IMR-90 (cell line): ENCODE data around the gene BCL6. TPM values are rescaled to one million over a fixed set of nuclear protein-coding genes. Genes with fewer than 3 reads are reported as not detected.

ENCODE experiments used
- ATAC-seq: fragments of 200-7000 bp; cut with Tn5 transposase; 2 replicates; pipeline ENCODE4 v1.9.1; 2020; ENCODE audit warnings: low read depth, mild to moderate bottlenecking, moderate library complexity
- BruUV-seq: library from RNA; stranded (reverse); fragments of 400-500 nt; replicated peaks from 2 replicates; lab custom pipeline; 2021; lab: Mats Ljungman, UMichigan
- CTCF ChIA-PET: fragments of 300-600 bp; formaldehyde crosslinking; extraction: SDS; loops from one replicate; lab custom pipeline; 2021; ENCODE audit warnings: antibody characterized with exemption; lab: Yijun Ruan, JAX
- POLR2A ChIA-PET: fragments of 300-600 bp; sonication (Branson Sonifier 250); formaldehyde crosslinking; loops from one replicate; lab custom pipeline; 2022; ENCODE audit warnings: antibody characterized with exemption; ENCODE audit not compliant: unreplicated experiment; lab: Charles Lee
- DNase-seq: peaks from one replicate; pipeline ENCODE4 v3.0.0; 2013
- H2AFZ ChIP-seq: replicated peaks from 2 replicates; pipeline ENCODE3; 2013; ENCODE audit warnings: low read length, mild to moderate bottlenecking; ENCODE audit not compliant: poor library complexity
- H2AK5ac ChIP-seq: 2 replicates; pipeline ENCODE4 v1.6.1; 2013; ENCODE audit warnings: low read depth, low read length, inconsistent platforms
- H2AK9ac ChIP-seq: replicated peaks from 2 replicates; pipeline ENCODE3; 2013; ENCODE audit warnings: mild to moderate bottlenecking, low read depth, low read length, moderate library complexity; ENCODE audit not compliant: poor library complexity
- H2BK120ac ChIP-seq: 2 replicates; pipeline ENCODE4 v1.6.1; 2013; ENCODE audit warnings: low read depth, low read length, inconsistent platforms
- H2BK15ac ChIP-seq: 3 replicates; pipeline ENCODE4 v1.6.1; 2013; ENCODE audit warnings: low read depth, low read length, inconsistent platforms
- H2BK20ac ChIP-seq: 2 replicates; pipeline ENCODE4 v1.6.1; 2013; ENCODE audit warnings: low read depth, mild to moderate bottlenecking, inconsistent platforms, low read length, moderate library complexity
- H2BK5ac ChIP-seq: 2 replicates; pipeline ENCODE4 v1.6.1; 2013; ENCODE audit warnings: mild to moderate bottlenecking, low read depth, low read length, inconsistent platforms; ENCODE audit not compliant: poor library complexity, severe bottlenecking
- H3K14ac ChIP-seq: replicated peaks from 2 replicates; pipeline ENCODE4 v1.6.1; 2013; ENCODE audit warnings: low read depth, low read length, inconsistent platforms
- H3K18ac ChIP-seq: 2 replicates; pipeline ENCODE4 v1.6.1; 2013; ENCODE audit warnings: low read depth, low read length, control low read depth
- H3K23ac ChIP-seq: 2 replicates; pipeline ENCODE4 v1.6.1; 2013; ENCODE audit warnings: low read depth, low read length, inconsistent platforms
- H3K27ac ChIP-seq: 2 replicates; pipeline ENCODE4 v1.5.1; 2013; ENCODE audit warnings: mild to moderate bottlenecking, control low read depth, low read length; ENCODE audit not compliant: insufficient read depth
- H3K27me3 ChIP-seq: 2 replicates; pipeline ENCODE4 v1.6.1; 2013; ENCODE audit warnings: low read length; ENCODE audit not compliant: control insufficient read depth, insufficient read depth
- H3K36me3 ChIP-seq: 2 replicates; pipeline ENCODE4 v1.6.1; 2013; ENCODE audit warnings: low read length, mixed read lengths; ENCODE audit not compliant: control insufficient read depth, insufficient read depth
- H3K4ac ChIP-seq: 2 replicates; pipeline ENCODE4 v1.6.1; 2013; ENCODE audit warnings: low read depth, low read length, inconsistent platforms
- H3K4me1 ChIP-seq: 2 replicates; pipeline ENCODE4 v1.6.1; 2013; ENCODE audit warnings: low read length, mixed read lengths; ENCODE audit not compliant: control insufficient read depth, insufficient read depth
- H3K4me2 ChIP-seq: 2 replicates; pipeline ENCODE4 v1.6.1; 2013; ENCODE audit warnings: low read depth, mild to moderate bottlenecking, control low read depth, low read length, moderate library complexity
- H3K4me3 ChIP-seq: 2 replicates; pipeline ENCODE4 v1.5.1; 2013; ENCODE audit warnings: low read depth, mild to moderate bottlenecking, control low read depth, low read length, moderate library complexity; ENCODE audit not compliant: insufficient read depth
- H3K56ac ChIP-seq: 2 replicates; pipeline ENCODE4 v1.6.1; 2013; ENCODE audit warnings: low read length, inconsistent platforms; ENCODE audit not compliant: insufficient read depth; ENCODE audit errors: extremely low read depth
- H3K79me1 ChIP-seq, 2 experiments: 2 replicates each; pipeline ENCODE4 v1.6.1; 2013; ENCODE audit warnings: low read length in 2 of 2, inconsistent platforms in 1 of 2, low read depth in 1 of 2
- H3K9ac ChIP-seq: 2 replicates; pipeline ENCODE4 v1.6.1; 2013; ENCODE audit warnings: low read depth, low read length, control low read depth
- H3K9me1 ChIP-seq: 2 replicates; pipeline ENCODE4 v1.6.1; 2013; ENCODE audit warnings: low read length, inconsistent platforms; ENCODE audit not compliant: insufficient read depth
- H3K9me3 ChIP-seq: 2 replicates; pipeline ENCODE4 v1.6.1; 2013; ENCODE audit warnings: low read length; ENCODE audit not compliant: control insufficient read depth, insufficient read depth
- H4K20me1 ChIP-seq: 2 replicates; pipeline ENCODE4 v1.6.1; 2013; ENCODE audit warnings: low read length, inconsistent platforms; ENCODE audit not compliant: insufficient read depth
- H4K5ac ChIP-seq: 2 replicates; pipeline ENCODE4 v1.6.1; 2013; ENCODE audit warnings: mild to moderate bottlenecking, low read depth, low read length, control low read depth
- H4K8ac ChIP-seq, 2 experiments: 2 replicates each; pipeline ENCODE4 v1.6.1; 2013; ENCODE audit warnings: low read depth in 2 of 2, low read length in 2 of 2, control low read depth in 1 of 2, inconsistent platforms in 1 of 2
- H4K91ac ChIP-seq: 2 replicates; pipeline ENCODE4 v1.6.1; 2013; ENCODE audit warnings: low read depth, low read length, inconsistent platforms; ENCODE audit not compliant: insufficient read depth
- BHLHE40 ChIP-seq: fragments of 150-350 bp; IDR thresholded peaks from 2 replicates; pipeline ENCODE4 v1.6.1; 2016; ENCODE audit warnings: mild to moderate bottlenecking, low read depth, low read length
- CEBPB ChIP-seq: IDR thresholded peaks from 2 replicates; pipeline ENCODE4 v1.6.1; 2012; ENCODE audit warnings: low read depth, low read length, improper control_type of control experiment
- CHD1 ChIP-seq: IDR thresholded peaks from 2 replicates; pipeline ENCODE4 v1.6.1; 2012; ENCODE audit warnings: low read depth, low read length, improper control_type of control experiment
- FOS ChIP-seq: fragments of 150-350 bp; IDR thresholded peaks from 2 replicates; pipeline ENCODE4 v1.6.1; 2016; ENCODE audit warnings: low read depth, low read length
- MAZ ChIP-seq: IDR thresholded peaks from 2 replicates; pipeline ENCODE4 v1.6.1; 2012; ENCODE audit warnings: low read depth, mild to moderate bottlenecking, low read length, improper control_type of control experiment, moderate library complexity, borderline replicate concordance
- MXI1 ChIP-seq: IDR thresholded peaks from 2 replicates; pipeline ENCODE4 v1.6.1; 2012; ENCODE audit warnings: low read depth, mild to moderate bottlenecking, low read length, moderate library complexity, borderline replicate concordance
- NFE2L2 ChIP-seq: fragments of 150-350 bp; IDR thresholded peaks from 2 replicates; pipeline ENCODE4 v1.6.1; 2016; ENCODE audit warnings: low read depth, mild to moderate bottlenecking, low read length
- POLR2A ChIP-seq: IDR thresholded peaks from 2 replicates; pipeline ENCODE4 v1.6.1; 2012; ENCODE audit warnings: mild to moderate bottlenecking, low read depth, low read length
- RAD21 ChIP-seq: IDR thresholded peaks from 2 replicates; pipeline ENCODE4 v1.6.1; 2012; ENCODE audit warnings: low read length, improper control_type of control experiment
- RCOR1 ChIP-seq: IDR thresholded peaks from 2 replicates; pipeline ENCODE4 v1.6.1; 2012; ENCODE audit warnings: mild to moderate bottlenecking, low read length, improper control_type of control experiment; ENCODE audit not compliant: insufficient replicate concordance
- RFX5 ChIP-seq: IDR thresholded peaks from 2 replicates; pipeline ENCODE4 v1.8.0; 2012; ENCODE audit warnings: low read depth, mild to moderate bottlenecking, low read length, moderate library complexity
- WGBS, 2 experiments: methylation state at CpG; one replicate each; pipeline versions ENCODE4 v1.1.5 to v1.1.7; 2013; ENCODE audit warnings: missing lambda C conversion rate in 2 of 2; ENCODE audit not compliant: insufficient read length in 1 of 2; ENCODE audit errors: extremely low coverage in 2 of 2; 5-methylcytosine and 5-hydroxymethylcytosine counted together
- dilution Hi-C: fragments of 300-500 bp; cut with HindIII; formaldehyde crosslinking; loops from one replicate; pipeline ENCODE4 v1.14.3; 2018; ENCODE audit warnings: low sequenced_read_pairs; ENCODE audit not compliant: unreplicated experiment
- in situ Hi-C: fragments of 300-500 bp; cut with MboI; formaldehyde crosslinking; loops from 3 replicates; pipeline ENCODE4 v1.14.3; 2019; ENCODE audit warnings: low sequenced_read_pairs, inconsistent platforms, mixed read lengths
- intact Hi-C: fragments of 100-400 bp; cut with micrococcal nuclease; formaldehyde crosslinking; loops from 2 replicates; pipeline ENCODE4 v1.10.0; 2022
- polyA plus RNA-seq, 3 experiments: library from polyadenylated mRNA; depleted of rRNA; stranded (reverse); fragments of >200 nt; gene quantifications; 2 replicates each; pipeline ENCODE4 v1.2.3, GENCODE V29; 2012; ENCODE audit warnings: low replicate concordance in 1 of 3
- total RNA-seq: library from RNA; depleted of rRNA; stranded (reverse); fragments of >200 nt; gene quantifications from 2 replicates; pipeline ENCODE4 v1.2.3, GENCODE V29; 2012
- TF ChIP-seq, protein P1 (sequence below): conservative IDR thresholded peaks from 2 replicates; pipeline ENCODE4 v1.5.1; 2012; ENCODE audit warnings: mild to moderate bottlenecking, low read depth, low read length, improper control_type of control experiment
- TF ChIP-seq, protein P2 (sequence below): fragments of 150-350 bp; IDR thresholded peaks from 2 replicates; pipeline ENCODE4 v1.6.1; 2016; ENCODE audit warnings: low read depth, mild to moderate bottlenecking, low read length, moderate library complexity, borderline replicate concordance

The BCL6 gene
- total and polyA plus RNA-seq, 2 of the 4 experiments (the other 2 are of a cell fraction) = 19.7 to 22.6 TPM

DNA sequence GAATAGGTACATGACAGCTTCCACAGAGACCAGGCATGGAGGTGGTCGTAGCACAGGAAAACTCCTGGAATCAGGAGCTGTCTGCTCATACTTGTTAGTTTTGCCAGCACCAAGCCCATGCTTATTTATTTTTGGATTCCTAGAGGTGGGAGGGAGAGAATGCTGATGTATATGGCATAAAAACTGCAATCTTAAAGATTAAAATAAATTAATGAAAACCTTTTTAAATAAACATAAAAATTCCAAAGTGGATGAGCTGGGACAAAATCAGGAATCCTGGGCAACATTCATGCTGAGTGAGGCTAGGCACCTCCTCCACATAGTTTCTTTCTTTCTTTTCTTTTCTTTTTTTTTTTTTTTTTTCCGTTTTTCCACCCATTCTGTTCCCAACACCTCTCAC lies 14.3 kb upstream of the BCL6 start:
- Histone ChIP-seq H2BK5ac (no peak overlapping the region), H3K27ac (no peak overlapping the region), H3K9me3 (no peaks in the 10 kb centered on the region), H2AK5ac (no peak overlapping the region; the same call in 1 of the 2 replicates), H3K18ac (no peak overlapping the region), H4K5ac (no peak overlapping the region), H3K27me3 (peaks cover 7% of the 10 kb centered on the region), H3K4me1 (peaks cover 6% of the 10 kb centered on the region), H2BK20ac (no peak overlapping the region), H3K56ac (no peak overlapping the region), H3K9ac (no peak overlapping the region), H3K4me2 (0 out of 2 replicates have a peak overlapping the region, but pooled peaks have one; percentile 23), H2BK15ac (no peak overlapping the region), H3K14ac (no peak overlapping the region), H4K91ac (no peak overlapping the region), H3K23ac (no peak overlapping the region), H3K36me3 (no peaks in the 10 kb centered on the region), H4K20me1 (no peaks in the 10 kb centered on the region), H4K8ac (no peak overlapping the region), H2AK9ac (no peak overlapping the region), H3K4ac (no peak overlapping the region), H2BK120ac (0 out of 2 replicates have a peak overlapping the region, but pooled peaks have one; percentile 28), H3K9me1 (no peaks in the 10 kb centered on the region), H3K4me3 (no peak overlapping the region), H2AFZ (no peak overlapping the region), H3K79me1 (no peaks in the 10 kb centered on the region)
- ATAC-seq (peak; percentile 85), DNase-seq (no peak)
- TF ChIP-seq MXI1 (no peak), FOS (no peak), POLR2A (no peak), RFX5 (no peak), BHLHE40 (no peak), CHD1 (no peak), CEBPB (no peak), NFE2L2 (no peak), RCOR1 (no peak), RAD21 (no peak), MAZ (no peak)
- TF ChIP-seq, protein P1, sequence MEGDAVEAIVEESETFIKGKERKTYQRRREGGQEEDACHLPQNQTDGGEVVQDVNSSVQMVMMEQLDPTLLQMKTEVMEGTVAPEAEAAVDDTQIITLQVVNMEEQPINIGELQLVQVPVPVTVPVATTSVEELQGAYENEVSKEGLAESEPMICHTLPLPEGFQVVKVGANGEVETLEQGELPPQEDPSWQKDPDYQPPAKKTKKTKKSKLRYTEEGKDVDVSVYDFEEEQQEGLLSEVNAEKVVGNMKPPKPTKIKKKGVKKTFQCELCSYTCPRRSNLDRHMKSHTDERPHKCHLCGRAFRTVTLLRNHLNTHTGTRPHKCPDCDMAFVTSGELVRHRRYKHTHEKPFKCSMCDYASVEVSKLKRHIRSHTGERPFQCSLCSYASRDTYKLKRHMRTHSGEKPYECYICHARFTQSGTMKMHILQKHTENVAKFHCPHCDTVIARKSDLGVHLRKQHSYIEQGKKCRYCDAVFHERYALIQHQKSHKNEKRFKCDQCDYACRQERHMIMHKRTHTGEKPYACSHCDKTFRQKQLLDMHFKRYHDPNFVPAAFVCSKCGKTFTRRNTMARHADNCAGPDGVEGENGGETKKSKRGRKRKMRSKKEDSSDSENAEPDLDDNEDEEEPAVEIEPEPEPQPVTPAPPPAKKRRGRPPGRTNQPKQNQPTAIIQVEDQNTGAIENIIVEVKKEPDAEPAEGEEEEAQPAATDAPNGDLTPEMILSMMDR = no peak
- TF ChIP-seq, protein P2, sequence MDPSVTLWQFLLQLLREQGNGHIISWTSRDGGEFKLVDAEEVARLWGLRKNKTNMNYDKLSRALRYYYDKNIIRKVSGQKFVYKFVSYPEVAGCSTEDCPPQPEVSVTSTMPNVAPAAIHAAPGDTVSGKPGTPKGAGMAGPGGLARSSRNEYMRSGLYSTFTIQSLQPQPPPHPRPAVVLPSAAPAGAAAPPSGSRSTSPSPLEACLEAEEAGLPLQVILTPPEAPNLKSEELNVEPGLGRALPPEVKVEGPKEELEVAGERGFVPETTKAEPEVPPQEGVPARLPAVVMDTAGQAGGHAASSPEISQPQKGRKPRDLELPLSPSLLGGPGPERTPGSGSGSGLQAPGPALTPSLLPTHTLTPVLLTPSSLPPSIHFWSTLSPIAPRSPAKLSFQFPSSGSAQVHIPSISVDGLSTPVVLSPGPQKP = no peak
- in situ Hi-C loops (no loop called here), intact Hi-C loops (no loop called here), dilution Hi-C loops (no loop called here)
- POLR2A ChIA-PET = no interaction called here
- 40% methylated on average over 1 of the region's 2 CpGs; no CpG with 5 or more reads in 1 of the 2 experiments for WGBS, 2 experiments
- CTCF ChIA-PET = interaction anchor here (0.9 kb wide), 1 partner anchor 12 kb away, joined by 3 read pairs; no protein-coding TSS in a partner anchor
- no TSS peak for BruUV-seq
